Activated naive CD4-positive, alpha-beta T cell treated with anti-CD3 and anti-CD28 coated beads, Interleukin-2, amount 50 U/mL, for 24 hours (primary cell): ENCODE measurements around the gene TNFSF9.

Experiments
- H3K27ac Mint-ChIP-seq: one replicate; pipeline ENCODE4 v1.8.0; 2021; ENCODE audit warnings: mild to moderate bottlenecking, mixed read lengths
- H3K27me3 Mint-ChIP-seq: one replicate; pipeline ENCODE4 v1.8.0; 2021; ENCODE audit warnings: mixed read lengths
- H3K36me3 Mint-ChIP-seq: one replicate; pipeline ENCODE4 v1.8.0; 2021; ENCODE audit warnings: mixed read lengths
- H3K4me1 Mint-ChIP-seq: one replicate; pipeline ENCODE4 v1.8.0; 2021; ENCODE audit warnings: mixed read lengths
- H3K4me3 Mint-ChIP-seq: one replicate; pipeline ENCODE4 v1.8.0; 2021; ENCODE audit warnings: mild to moderate bottlenecking, mixed read lengths
- H3K9me3 Mint-ChIP-seq: one replicate; pipeline ENCODE4 v1.8.0; 2021; ENCODE audit warnings: mixed read lengths

Gene TNFSF9

DNA sequence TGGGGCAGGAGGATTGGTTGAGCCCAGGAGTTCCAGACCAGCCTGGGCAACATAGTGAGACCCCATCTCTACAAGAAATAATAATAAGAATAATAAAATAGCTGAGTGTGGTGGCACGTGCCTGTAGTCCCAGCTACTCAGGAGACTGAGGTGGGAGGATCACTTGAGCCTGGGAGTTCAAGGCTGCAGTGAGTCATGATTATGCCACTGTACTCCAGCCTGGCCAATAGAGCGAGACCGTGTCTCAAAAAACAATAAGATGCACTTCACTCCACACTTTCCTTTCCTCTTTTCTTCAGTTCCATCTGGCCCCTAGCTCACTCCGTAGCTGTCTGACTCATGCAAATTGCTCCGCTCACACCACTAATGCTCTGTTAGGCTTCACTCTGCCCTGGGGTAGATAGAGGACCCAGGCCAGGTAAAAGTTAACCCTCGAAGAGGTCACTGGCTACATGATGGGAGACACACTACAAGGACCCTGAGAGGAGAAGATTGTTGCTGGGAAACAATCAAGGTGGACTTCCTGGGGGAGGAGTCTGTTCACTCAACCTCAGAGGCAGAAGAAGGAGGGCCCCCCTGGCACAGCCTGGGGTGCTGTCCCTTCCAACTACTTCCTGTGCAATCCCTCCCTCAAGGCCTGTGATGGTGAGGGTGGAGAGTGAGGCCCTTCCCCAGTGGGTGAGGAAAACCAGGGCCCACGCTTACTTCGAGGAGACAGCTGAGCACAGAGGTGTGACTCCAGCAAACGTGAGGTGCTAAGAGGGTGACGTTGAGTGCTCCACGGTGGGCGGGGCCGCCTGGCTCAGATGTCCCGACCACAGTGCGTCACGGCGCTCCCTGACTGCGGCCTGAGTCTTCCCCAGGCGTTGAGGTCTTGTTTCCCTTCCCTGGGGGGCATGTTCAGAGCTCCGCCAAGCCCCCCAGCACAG is 8.8 kb upstream of the TNFSF9 start:
- Mint-ChIP-seq H3K4me1 (peaks cover 25% of the 10 kb centered on the region), H3K27me3 (no peaks in the 10 kb centered on the region), H3K4me3 (no peak overlapping the region), H3K36me3 (no peaks in the 10 kb centered on the region), H3K9me3 (no peaks in the 10 kb centered on the region), H3K27ac (peak overlapping the region; percentile 19)

DNA sequence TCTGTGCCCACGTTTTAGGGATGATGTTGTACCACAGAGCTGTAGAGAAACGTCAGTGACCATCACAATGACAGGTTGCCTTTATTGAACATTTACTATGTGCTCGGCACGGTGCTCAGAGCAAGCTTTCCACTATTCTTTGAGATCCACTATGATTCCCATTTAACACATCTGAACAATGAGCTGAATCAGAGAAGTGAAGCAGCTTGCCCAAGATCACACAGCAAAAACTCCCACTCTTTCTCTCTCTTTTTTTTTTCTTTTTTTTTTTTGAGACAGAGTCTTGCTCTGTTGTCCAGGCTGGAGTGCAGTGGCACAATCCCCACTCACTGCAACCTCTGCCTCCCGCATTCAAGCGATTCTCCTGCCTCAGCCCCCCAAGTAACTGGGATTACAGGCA is 8.1 kb upstream of the TNFSF9 start:
- no peaks in the 10 kb centered on the region for H3K9me3 Mint-ChIP-seq
- H3K27me3 Mint-ChIP-seq = no peaks in the 10 kb centered on the region
- no peaks in the 10 kb centered on the region for H3K36me3 Mint-ChIP-seq
- H3K27ac Mint-ChIP-seq = no peak overlapping the region
- H3K4me1 Mint-ChIP-seq = peaks cover 18% of the 10 kb centered on the region
- no peak overlapping the region for H3K4me3 Mint-ChIP-seq

DNA sequence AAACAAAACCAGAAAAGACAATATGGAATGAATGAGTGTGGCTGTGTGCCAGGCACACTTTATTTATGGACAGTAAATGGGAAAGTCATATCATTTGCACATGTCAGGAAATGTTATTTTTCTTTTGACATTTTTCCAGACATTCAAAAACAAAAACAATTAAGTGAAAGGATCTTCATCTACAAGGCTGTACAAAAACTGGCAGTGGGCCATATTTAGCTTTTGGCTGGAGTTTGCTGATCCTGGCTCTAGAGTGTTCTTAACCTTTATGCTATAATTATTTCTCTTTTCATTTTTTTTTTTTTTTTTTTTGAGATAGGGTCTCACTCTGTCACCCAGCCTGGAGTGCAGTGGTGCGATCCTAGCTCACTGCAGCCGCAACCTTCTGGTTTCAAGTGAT is 6.5 kb upstream of the TNFSF9 start:
- Mint-ChIP-seq H3K27me3 (no peaks in the 10 kb centered on the region), H3K27ac (no peak overlapping the region), H3K9me3 (no peaks in the 10 kb centered on the region), H3K4me3 (no peak overlapping the region), H3K4me1 (peaks cover 6% of the 10 kb centered on the region), H3K36me3 (no peaks in the 10 kb centered on the region)

DNA sequence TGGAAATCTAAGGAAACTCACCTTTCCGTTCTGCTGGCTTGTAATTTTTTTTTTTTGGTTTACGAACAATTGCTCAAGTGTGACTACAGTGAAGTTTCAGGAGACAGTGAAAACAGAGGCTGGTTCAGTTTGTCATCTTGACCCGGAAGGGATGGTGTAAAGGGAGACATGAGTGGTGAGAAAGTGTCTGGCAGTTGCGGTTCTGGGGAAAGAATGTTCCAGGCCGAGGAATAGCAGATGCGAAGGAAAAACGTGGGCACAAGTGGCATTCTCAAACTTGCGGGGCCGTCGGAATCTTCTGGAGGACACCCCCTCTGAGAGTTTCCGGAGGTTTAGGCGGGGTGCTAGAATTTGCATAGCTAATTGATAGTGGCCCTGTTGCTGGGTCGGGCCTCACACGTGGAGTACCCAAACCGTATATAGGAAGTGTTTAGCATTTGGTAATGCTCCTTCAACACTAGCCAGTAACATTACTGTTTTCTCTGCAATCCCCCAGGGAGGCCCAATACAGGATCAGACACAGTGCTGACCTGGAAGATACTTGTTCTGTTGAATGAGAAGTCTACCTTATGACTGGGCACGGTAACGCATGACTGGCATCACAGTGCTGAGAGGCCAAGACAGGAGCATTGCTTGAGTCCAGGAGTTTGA is 2.8 kb upstream of the TNFSF9 start:
- H3K9me3 Mint-ChIP-seq = no peaks in the 10 kb centered on the region
- peak overlapping the region; percentile 3 for H3K27ac Mint-ChIP-seq
- H3K36me3 Mint-ChIP-seq = no peaks in the 10 kb centered on the region
- H3K27me3 Mint-ChIP-seq = peaks cover 12% of the 10 kb centered on the region
- peaks cover 32% of the 10 kb centered on the region for H3K4me1 Mint-ChIP-seq
- no peak overlapping the region for H3K4me3 Mint-ChIP-seq

DNA sequence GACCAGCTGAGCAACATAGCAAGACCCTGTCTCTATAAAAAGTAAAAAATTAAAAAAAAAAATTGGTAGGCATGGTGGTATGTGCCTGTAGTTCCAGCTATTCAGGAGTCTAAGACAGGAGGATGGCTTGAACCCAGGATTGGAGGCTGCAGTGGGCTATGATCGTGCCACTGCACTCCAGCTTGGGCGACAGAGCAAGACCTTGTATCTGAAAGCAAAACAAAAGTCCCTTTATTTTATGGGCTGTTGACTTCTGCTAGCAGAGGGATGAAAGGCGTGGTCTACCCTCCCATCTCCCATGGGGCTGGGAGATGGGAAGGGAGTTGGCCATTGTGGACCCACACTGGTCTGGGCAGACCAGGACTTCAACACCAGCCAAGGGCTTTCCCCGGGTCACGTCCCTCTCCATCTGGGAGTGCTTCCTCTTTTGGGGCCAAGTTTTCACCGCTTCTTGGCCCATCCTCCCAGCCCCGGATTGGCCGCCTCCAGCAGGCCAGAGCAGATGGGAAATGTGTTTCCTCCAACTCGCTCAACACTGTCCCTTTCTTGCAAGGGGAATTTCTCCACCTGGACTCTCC is 2.2 kb upstream of the TNFSF9 start:
- no peaks in the 10 kb centered on the region for H3K36me3 Mint-ChIP-seq
- no peaks in the 10 kb centered on the region for H3K9me3 Mint-ChIP-seq
- H3K4me1 Mint-ChIP-seq = peaks cover 33% of the 10 kb centered on the region
- no peak overlapping the region for H3K4me3 Mint-ChIP-seq
- H3K27me3 Mint-ChIP-seq = peaks cover 12% of the 10 kb centered on the region
- H3K27ac Mint-ChIP-seq = no peak overlapping the region

DNA sequence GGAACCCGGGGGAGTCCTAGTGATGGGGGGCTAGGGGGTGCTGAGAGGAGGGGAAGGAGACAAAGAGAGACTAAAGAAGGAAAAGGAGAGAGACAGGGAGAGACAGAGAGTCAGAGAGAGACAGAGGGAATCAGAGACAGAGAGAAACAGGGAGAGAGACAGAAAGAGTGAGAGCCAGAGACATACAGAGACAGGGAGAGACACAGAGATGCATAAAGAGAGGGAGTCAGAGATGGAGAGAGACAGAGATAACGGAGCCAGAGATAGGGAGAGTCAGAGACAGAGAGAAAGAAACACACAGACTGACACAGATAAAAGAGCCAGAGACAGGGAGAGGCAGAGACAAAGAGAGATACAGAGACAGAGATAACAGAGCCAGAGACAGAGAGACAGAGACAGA is 1.5 kb upstream of the TNFSF9 start:
- no peaks in the 10 kb centered on the region for H3K36me3 Mint-ChIP-seq
- H3K4me1 Mint-ChIP-seq = peaks cover 33% of the 10 kb centered on the region
- no peaks in the 10 kb centered on the region for H3K9me3 Mint-ChIP-seq
- H3K4me3 Mint-ChIP-seq = peak overlapping the region; percentile 93
- H3K27me3 Mint-ChIP-seq = peaks cover 18% of the 10 kb centered on the region
- no peak overlapping the region for H3K27ac Mint-ChIP-seq

DNA sequence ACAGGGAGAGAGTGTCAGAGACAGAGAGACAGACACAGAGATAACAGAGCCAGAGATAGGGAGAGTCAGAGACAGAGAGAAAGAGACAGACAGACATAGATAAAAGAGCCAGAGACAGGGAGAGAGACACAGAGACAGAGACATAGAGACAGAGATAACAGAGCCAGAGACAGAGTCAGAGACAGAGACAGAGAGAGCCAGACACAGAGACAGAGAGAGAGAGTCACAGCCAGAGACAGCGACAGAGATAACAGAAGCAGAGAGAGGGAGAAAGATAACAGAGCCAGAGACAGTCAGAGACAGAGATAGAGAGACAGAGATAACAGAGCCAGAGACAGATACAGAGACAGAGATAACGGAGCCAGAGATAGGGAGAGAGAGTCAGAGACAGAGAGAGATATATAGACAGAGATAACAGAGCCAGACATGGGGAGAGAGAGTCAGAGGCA is 865 bp upstream of the TNFSF9 start:
- H3K27me3 Mint-ChIP-seq = peaks cover 21% of the 10 kb centered on the region
- H3K4me1 Mint-ChIP-seq = peaks cover 33% of the 10 kb centered on the region
- peak overlapping the region; percentile 93 for H3K4me3 Mint-ChIP-seq
- H3K27ac Mint-ChIP-seq = peak overlapping the region; percentile 14
- no peaks in the 10 kb centered on the region for H3K9me3 Mint-ChIP-seq
- H3K36me3 Mint-ChIP-seq = no peaks in the 10 kb centered on the region

DNA sequence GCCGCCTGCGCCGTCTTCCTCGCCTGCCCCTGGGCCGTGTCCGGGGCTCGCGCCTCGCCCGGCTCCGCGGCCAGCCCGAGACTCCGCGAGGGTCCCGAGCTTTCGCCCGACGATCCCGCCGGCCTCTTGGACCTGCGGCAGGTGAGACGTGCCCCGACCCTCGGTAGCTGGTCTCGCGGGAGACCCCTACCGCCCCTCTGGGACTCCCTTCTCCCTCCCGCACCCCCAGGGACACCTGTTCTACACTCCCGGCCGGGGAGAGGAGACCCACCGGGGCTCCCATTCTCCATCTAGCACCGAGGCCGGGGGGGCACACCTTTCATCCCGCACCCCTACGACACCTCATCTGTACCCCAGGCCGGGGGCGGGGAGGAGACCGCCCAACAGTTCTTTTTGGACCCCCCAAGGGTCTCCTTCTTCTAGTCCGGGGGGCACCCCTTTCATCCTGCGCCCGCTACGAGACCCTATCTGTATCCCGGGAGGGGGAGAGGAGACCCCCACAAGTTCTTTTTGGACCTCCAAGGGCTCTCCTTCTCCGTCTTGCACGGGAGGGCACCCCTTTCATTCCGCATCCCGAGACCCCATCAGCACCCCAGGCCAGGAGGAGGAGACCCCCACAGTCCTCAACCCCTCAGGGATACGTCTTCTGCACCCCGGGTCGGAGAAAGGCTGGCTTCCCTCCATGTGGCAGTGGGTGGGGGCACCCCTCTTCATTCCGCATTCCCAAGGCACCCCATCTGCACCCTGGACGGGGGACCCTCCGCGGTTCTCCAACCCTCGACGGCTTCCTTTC is 533 bp downstream of the TNFSF9 start:
- Mint-ChIP-seq H3K27ac (no peak overlapping the region), H3K4me1 (peaks cover 41% of the 10 kb centered on the region), H3K36me3 (no peaks in the 10 kb centered on the region), H3K4me3 (peak overlapping the region; percentile 73), H3K27me3 (peaks cover 22% of the 10 kb centered on the region), H3K9me3 (no peaks in the 10 kb centered on the region)

DNA sequence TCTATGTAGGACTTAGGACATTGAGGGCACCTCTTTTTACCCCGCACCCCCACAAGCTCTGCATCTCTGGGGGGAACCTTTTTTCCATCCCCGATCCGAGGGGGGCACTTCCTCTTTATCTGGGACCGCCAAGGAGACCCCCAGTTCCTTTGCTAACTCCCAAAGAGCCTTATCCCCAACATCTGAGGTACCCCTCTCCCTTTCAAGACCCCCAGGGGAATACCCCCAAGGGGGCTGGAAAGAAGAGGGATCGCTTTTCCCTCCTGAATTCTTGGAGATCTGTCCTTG is 1.1 kb downstream of the TNFSF9 start:
- Mint-ChIP-seq H3K27ac (peak overlapping the region; percentile 25), H3K4me1 (peaks cover 46% of the 10 kb centered on the region), H3K9me3 (no peaks in the 10 kb centered on the region), H3K36me3 (no peaks in the 10 kb centered on the region), H3K4me3 (peak overlapping the region; percentile 73), H3K27me3 (peaks cover 22% of the 10 kb centered on the region)

DNA sequence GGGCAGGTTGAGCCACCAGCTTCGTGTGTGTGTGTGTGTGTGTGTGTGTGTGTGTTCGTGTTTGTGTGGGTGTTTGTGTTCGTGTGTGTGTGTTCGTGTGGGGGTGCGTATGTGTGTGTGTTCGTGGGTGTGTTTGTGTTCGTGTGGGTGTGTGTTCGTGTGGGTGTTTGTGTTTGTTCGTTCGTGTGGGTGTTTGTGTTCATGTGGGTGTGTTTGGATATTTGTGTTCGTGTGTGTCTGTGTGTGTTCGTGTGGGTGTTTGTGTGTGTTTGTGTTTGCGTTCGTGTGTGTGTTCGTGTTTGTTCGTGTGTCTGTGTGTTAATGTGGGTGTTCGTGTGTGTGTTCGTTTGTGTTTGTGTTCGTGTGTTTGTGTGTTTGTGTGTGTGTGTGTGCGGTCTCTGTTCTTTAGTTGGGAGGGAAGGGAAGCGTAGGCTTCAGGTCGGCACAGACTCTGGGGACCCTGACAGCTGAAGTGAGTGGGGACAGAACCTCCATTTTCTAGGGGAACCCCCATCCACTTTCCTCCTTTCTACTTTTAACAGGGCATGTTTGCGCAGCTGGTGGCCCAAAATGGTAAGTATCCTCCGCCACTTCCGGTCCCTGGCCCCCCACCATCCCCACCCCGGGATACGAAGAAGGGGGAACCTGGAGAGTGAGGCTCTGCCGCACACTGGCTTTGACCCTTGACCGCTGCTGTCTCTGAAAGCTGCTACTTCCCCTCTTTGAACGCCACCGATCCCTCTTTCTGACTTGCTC is 1.6 kb downstream of the TNFSF9 start:
- Mint-ChIP-seq H3K27me3 (peaks cover 22% of the 10 kb centered on the region), H3K27ac (peak overlapping the region; percentile 77), H3K9me3 (no peaks in the 10 kb centered on the region), H3K36me3 (no peaks in the 10 kb centered on the region), H3K4me3 (peak overlapping the region; percentile 73), H3K4me1 (peaks cover 50% of the 10 kb centered on the region)

DNA sequence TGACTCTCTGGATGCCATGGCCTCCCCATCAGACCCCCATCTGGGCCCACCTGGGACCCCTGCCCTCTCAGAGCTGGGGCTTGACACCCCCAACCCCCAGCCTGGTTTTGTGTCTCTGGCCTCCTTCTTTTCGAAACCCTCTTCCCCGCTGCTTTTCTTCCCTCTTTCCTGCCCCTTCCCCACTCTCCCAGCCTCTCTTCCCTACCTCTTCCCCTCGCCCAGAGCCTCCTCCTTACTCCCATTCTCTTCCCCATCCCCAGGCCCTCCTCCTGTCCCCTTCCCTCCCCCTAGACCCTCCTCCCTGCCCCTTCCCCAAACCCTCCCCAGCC is 2.1 kb downstream of the TNFSF9 start:
- Mint-ChIP-seq H3K4me3 (peak overlapping the region; percentile 73), H3K27me3 (peaks cover 22% of the 10 kb centered on the region), H3K27ac (peak overlapping the region; percentile 68), H3K9me3 (no peaks in the 10 kb centered on the region), H3K36me3 (no peaks in the 10 kb centered on the region), H3K4me1 (peaks cover 50% of the 10 kb centered on the region)

DNA sequence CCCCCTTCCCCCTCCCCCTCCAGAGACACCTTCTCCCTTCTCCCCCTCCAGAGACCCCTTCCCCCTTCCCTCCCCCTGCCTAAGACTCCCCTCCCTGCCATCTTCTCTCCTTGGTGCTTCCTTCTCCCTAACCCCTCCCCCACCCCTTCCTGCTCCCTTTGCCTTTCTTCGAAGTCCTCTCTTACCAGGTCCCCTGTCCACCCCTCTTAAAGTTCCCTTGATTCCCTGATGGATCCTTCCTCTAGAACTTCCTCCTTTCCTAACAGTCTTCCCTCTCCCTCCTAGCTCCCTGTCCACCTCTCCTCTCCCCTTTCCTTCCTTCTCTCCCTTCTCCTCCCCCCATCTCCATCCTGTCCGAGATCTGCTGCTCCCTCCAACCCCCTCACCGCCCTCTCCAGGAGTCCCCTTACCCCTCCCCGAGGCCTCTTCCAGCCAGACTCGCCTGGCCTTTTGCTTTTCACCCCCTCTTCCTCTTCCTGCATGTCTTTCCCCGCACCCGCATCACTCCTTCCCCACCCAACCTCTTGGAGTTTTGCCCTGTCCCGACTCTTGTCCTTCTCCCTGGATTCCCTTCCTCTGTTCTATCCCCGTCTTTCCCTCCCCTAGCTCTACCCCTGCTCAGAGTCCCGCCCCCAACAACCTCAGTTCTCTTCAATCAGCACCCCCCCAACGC is 3.1 kb downstream of the TNFSF9 start:
- Mint-ChIP-seq H3K4me3 (no peak overlapping the region), H3K27ac (peak overlapping the region; percentile 23), H3K36me3 (no peaks in the 10 kb centered on the region), H3K9me3 (no peaks in the 10 kb centered on the region), H3K4me1 (peaks cover 50% of the 10 kb centered on the region), H3K27me3 (peaks cover 22% of the 10 kb centered on the region)

DNA sequence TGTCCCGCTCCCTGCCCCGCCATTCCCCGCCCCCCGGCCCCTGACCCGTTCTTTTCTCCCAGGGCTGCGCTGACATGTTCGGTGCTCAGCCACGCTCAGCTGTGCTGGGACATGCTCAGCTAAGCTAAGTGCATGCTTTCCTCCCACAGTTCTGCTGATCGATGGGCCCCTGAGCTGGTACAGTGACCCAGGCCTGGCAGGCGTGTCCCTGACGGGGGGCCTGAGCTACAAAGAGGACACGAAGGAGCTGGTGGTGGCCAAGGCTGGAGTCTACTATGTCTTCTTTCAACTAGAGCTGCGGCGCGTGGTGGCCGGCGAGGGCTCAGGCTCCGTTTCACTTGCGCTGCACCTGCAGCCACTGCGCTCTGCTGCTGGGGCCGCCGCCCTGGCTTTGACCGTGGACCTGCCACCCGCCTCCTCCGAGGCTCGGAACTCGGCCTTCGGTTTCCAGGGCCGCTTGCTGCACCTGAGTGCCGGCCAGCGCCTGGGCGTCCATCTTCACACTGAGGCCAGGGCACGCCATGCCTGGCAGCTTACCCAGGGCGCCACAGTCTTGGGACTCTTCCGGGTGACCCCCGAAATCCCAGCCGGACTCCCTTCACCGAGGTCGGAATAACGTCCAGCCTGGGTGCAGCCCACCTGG is 3.7 kb downstream of the TNFSF9 start:
- no peak overlapping the region for H3K4me3 Mint-ChIP-seq
- peaks cover 22% of the 10 kb centered on the region for H3K27me3 Mint-ChIP-seq
- H3K36me3 Mint-ChIP-seq = no peaks in the 10 kb centered on the region
- no peaks in the 10 kb centered on the region for H3K9me3 Mint-ChIP-seq
- H3K4me1 Mint-ChIP-seq = peaks cover 47% of the 10 kb centered on the region
- no peak overlapping the region for H3K27ac Mint-ChIP-seq

DNA sequence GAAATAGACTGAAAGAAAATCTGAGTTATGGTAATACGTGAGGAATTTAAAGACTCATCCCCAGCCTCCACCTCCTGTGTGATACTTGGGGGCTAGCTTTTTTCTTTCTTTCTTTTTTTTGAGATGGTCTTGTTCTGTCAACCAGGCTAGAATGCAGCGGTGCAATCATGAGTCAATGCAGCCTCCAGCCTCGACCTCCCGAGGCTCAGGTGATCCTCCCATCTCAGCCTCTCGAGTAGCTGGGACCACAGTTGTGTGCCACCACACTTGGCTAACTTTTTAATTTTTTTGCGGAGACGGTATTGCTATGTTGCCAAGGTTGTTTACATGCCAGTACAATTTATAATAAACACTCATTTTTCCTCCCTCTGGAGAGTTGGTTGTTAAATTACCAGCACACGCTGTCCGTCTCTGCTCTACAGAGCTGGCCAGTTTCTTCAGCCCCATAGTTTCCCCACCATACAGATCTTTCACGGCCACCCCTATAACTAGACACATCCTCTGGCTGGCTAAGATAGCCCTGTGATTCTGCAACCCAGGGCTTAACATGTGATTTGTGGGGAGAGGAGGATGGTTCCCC is 4.8 kb downstream of the TNFSF9 start:
- Mint-ChIP-seq H3K27me3 (peaks cover 21% of the 10 kb centered on the region), H3K9me3 (no peaks in the 10 kb centered on the region), H3K4me1 (peaks cover 36% of the 10 kb centered on the region), H3K4me3 (no peak overlapping the region), H3K36me3 (no peaks in the 10 kb centered on the region), H3K27ac (peak overlapping the region; percentile 17)
